NCI-H774 (cell line): ENCODE results near the gene OAT.

ENCODE experiments used
- DNase-seq: peaks from one replicate; lab custom pipeline; 2025; lab: John Stamatoyannopoulos, UW

The OAT gene

GRCh38 chr10:124418726-124419501 is at the start of gene OAT:
OAT (minus strand) TSS chr10:124418923; CDS start chr10:124412171, 6,752 bp downstream.
- DNase-seq = peak; percentile 82

GRCh38 chr10:124467165-124467564 is 48.4 kb upstream of the OAT start:
- DNase-seq = no peak

- no peak for DNase-seq
These were observed 47.2 kb upstream of the OAT start for GRCh38 chr10:124465777-124466488.

- DNase-seq = no peak
These were observed 46.5 kb upstream of the OAT start for GRCh38 chr10:124465003-124465776.

- no peak for DNase-seq
These were observed 45.6 kb upstream of the OAT start for GRCh38 chr10:124464028-124464965.

- DNase-seq = no peak
These were observed 43.6 kb upstream of the OAT start for GRCh38 chr10:124462348-124462695.

- DNase-seq = peak; percentile 67
These were observed 43.1 kb upstream of the OAT start, which contains the start of gene LHPP for GRCh38 chr10:124461642-124462347. LHPP (plus strand) TSS chr10:124461823; CDS start chr10:124461863, 40 bp downstream.

GRCh38 chr10:124460144-124460543 is 41.4 kb upstream of the OAT start:
- DNase-seq = no peak

GRCh38 chr10:124459395-124459794 is 40.7 kb upstream of the OAT start:
- no peak for DNase-seq

GRCh38 chr10:124458889-124459288 is 40.2 kb upstream of the OAT start:
- DNase-seq = no peak

GRCh38 chr10:124458473-124458872 is 39.8 kb upstream of the OAT start:
- no peak for DNase-seq

GRCh38 chr10:124455441-124455840 is 36.7 kb upstream of the OAT start:
- DNase-seq = no peak

- no peak for DNase-seq
These were observed 35.4 kb upstream of the OAT start for GRCh38 chr10:124453960-124454610.

- DNase-seq = no peak
These were observed 32.6 kb upstream of the OAT start for GRCh38 chr10:124451276-124451675.

GRCh38 chr10:124450783-124451057 is 32.0 kb upstream of the OAT start:
- no peak for DNase-seq

- no peak for DNase-seq
These were observed 31.5 kb upstream of the OAT start, which contains the start of gene NKX1-2 for GRCh38 chr10:124450012-124450782. NKX1-2 (minus strand) TSS chr10:124450035; CDS start chr10:124449943, 92 bp downstream.

- no peak for DNase-seq
These were observed 30.7 kb upstream of the OAT start for GRCh38 chr10:124449170-124450011.

GRCh38 chr10:124448696-124449169 is 30.0 kb upstream of the OAT start:
- DNase-seq = no peak
